OCI-LY7 (cell line): ENCODE results near the gene MRPL53. TPM values are rescaled to one million over a fixed set of nuclear protein-coding genes. Genes with fewer than 3 reads are reported as not detected.

Source experiments
- BruUV-seq: library from RNA; stranded (reverse); fragments of 400-500 nt; replicated peaks from 2 replicates; lab custom pipeline; 2021; lab: Mats Ljungman, UMichigan
- CTCF ChIA-PET: fragments of 300-600 bp; sonication (Branson Sonifier 250); formaldehyde crosslinking; loops from one replicate; lab custom pipeline; 2022; ENCODE audit warnings: antibody characterized with exemption; ENCODE audit not compliant: unreplicated experiment; lab: Charles Lee
- POLR2A ChIA-PET: fragments of 300-600 bp; sonication (Branson Sonifier 250); formaldehyde crosslinking; loops from one replicate; lab custom pipeline; 2022; ENCODE audit warnings: antibody characterized with exemption; lab: Charles Lee
- DNase-seq: peaks from one replicate; pipeline ENCODE4 v3.0.0-alpha.2; 2015; ENCODE audit warnings: low spot score
- H2AFZ ChIP-seq: fragments of 200-600 bp; sonication (generic), shearing (Covaris generic); 2 replicates; pipeline ENCODE4 v1.6.1; 2014; ENCODE audit warnings: mild to moderate bottlenecking, antibody characterized with exemption, low read length, moderate library complexity
- H3K27ac ChIP-seq: fragments of 200-600 bp; sonication (generic); 2 replicates; pipeline ENCODE4 v1.5.1; 2014; ENCODE audit warnings: mixed run types, low read depth, mild to moderate bottlenecking, moderate library complexity, low read length, inconsistent platforms; ENCODE audit not compliant: poor library complexity, severe bottlenecking
- H3K36me3 ChIP-seq: fragments of 200-600 bp; sonication (generic); 2 replicates; pipeline ENCODE4 v1.6.1; 2014; ENCODE audit warnings: mild to moderate bottlenecking, antibody characterized with exemption, low read length, moderate library complexity, mixed read lengths; ENCODE audit not compliant: insufficient read depth
- H3K4me1 ChIP-seq: fragments of 200-600 bp; sonication (generic); 2 replicates; pipeline ENCODE4 v1.5.1; 2014; ENCODE audit warnings: mild to moderate bottlenecking, low read length; ENCODE audit not compliant: insufficient read depth, poor library complexity, severe bottlenecking
- H3K4me2 ChIP-seq: fragments of 200-600 bp; sonication (generic); 2 replicates; pipeline ENCODE4 v1.6.1; 2014; ENCODE audit warnings: mild to moderate bottlenecking, low read length
- H3K4me3 ChIP-seq: fragments of 200-600 bp; sonication (generic); 2 replicates; pipeline ENCODE4 v1.5.1; 2014; ENCODE audit warnings: mild to moderate bottlenecking, low read depth, low read length; ENCODE audit not compliant: poor library complexity, severe bottlenecking
- H3K79me2 ChIP-seq: fragments of 200-600 bp; sonication (generic); 2 replicates; pipeline ENCODE4 v1.6.1; 2016; ENCODE audit warnings: low read depth, mild to moderate bottlenecking, low read length, moderate library complexity, mixed read lengths; ENCODE audit not compliant: insufficient read depth
- H3K9me2 ChIP-seq: fragments of 200-600 bp; sonication (generic); 2 replicates; pipeline ENCODE4 v1.6.1; 2016; ENCODE audit warnings: mild to moderate bottlenecking, low read length, mixed read lengths; ENCODE audit not compliant: insufficient read depth
- H3K9me3 ChIP-seq: fragments of 200-600 bp; sonication (generic); 2 replicates; pipeline ENCODE4 v1.6.1; 2014; ENCODE audit warnings: mild to moderate bottlenecking, mixed run types, low read length, mixed read lengths
- H4K20me1 ChIP-seq: fragments of 200-600 bp; sonication (generic); 2 replicates; pipeline ENCODE4 v1.6.1; 2014; ENCODE audit warnings: mild to moderate bottlenecking, antibody characterized with exemption, low read length, moderate library complexity, mixed read lengths; ENCODE audit not compliant: insufficient read depth
- CTCF ChIP-seq: fragments of 200-600 bp; sonication (generic); conservative IDR thresholded peaks from 2 replicates; pipeline ENCODE4 v1.5.1; 2014; ENCODE audit warnings: mild to moderate bottlenecking, antibody characterized with exemption, low read length, moderate library complexity, mixed read lengths
- EZH2phosphoT487 ChIP-seq: fragments of 200-600 bp; sonication (generic); IDR thresholded peaks from 2 replicates; pipeline ENCODE4 v1.6.1; 2018; ENCODE audit warnings: low read depth, borderline replicate concordance, mild to moderate bottlenecking, mixed run types, antibody characterized with exemption, low read length, moderate library complexity, mixed read lengths
- intact Hi-C: fragments of 100-400 bp; cut with micrococcal nuclease; formaldehyde crosslinking; loops from one replicate; pipeline ENCODE4 v1.10.0; 2022; ENCODE audit not compliant: unreplicated experiment
- total RNA-seq, 2 experiments: library from RNA; depleted of rRNA in 1 of 2; stranded (reverse); fragments of >200 nt in 1 of 2; shearing (Covaris generic) in 1 of 2; gene quantifications; 2 replicates each; pipeline ENCODE4 v1.2.3, GENCODE V29; 2014 to 2022

The MRPL53 gene
- total RNA-seq, 2 experiments from 2014 or later, result 85.7 to 102 TPM

DNA sequence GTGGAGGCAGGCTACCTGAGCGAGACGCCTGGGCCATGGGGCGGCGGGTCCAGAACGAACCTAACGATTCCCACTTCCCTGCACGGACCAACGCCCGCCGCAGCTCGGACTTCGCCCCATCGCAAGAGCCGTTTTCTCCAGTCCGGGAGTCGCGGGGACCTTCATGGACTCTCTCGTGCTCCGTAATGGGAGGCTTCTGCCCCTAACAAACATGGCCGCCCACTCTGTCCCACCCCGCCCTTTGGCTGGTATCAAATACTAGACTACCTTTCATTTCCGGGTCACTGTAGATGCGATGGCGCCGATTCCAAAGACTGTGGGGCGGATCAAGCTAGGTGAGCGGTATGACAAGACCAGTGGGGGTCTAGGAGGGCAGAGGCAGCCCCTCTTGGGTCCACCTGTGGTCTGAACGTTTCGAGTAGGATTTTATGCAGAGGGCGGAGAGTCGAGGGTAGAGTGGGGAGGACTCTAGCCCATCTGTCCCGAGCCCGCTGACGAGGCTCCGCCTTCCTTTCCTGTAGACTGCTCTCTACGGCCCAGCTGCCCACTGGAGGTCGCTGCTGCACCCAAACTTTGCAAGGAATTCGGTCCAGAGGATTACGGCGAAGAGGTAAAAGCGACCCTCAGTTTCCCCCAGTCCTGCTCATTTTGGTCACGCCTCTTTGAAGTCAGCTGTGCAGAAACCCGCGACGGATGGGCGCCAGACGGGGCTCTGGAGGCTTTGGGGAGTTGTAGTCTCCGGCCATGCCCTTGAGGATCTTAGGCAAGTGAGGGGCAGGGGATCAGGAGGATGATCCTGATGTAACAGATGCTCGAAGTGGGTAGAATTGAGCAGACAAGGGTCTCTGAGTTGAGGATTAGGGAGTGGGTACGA lies 10.6 kb upstream of the MRPL53 start, which contains the start of the genes CCDC142 and TTC31:
Gene CCDC142 (minus strand): TSS at position 198 of the 874 bp plus-strand sequence. CDS start 161 bp downstream, at position 37.
Gene TTC31 (plus strand): TSS at position 281 of the 874 bp plus-strand sequence. CDS start 15 bp downstream, at position 296.
- H3K79me2 ChIP-seq, result peaks cover 28% of the 10 kb centered on the region
- no peak for TF ChIP-seq EZH2phosphoT487
- TF ChIP-seq CTCF, result peak; percentile 95
- peak; percentile 95 for DNase-seq
- H3K4me2 ChIP-seq, result peak within 1 kb of the TSS; percentile 90
- peak within 1 kb of the TSS; percentile 63 for H2AFZ ChIP-seq
- H3K9me2 ChIP-seq, result no peaks in the 10 kb centered on the region
- CTCF ChIA-PET, result interaction anchor here (0.5 to 4.1 kb wide), 3 partner anchors 29 to 75 kb away, joined by 3 to 18 read pairs (median 3); partner anchors contain the start of genes AUP1 and HTRA2
- POLR2A ChIA-PET, result interaction anchor here (0.7 to 5.1 kb wide), 10 partner anchors 11 to 104 kb away, joined by 3 to 25 read pairs (median 4); partner anchors contain the start of genes AUP1, HTRA2, MRPL53 and WBP1
- peaks cover 18% of the 10 kb centered on the region for H3K4me1 ChIP-seq
- intact Hi-C loops, result loop anchor here (1.0 kb wide), 5 partner anchors 24 to 233 kb away; partner anchors contain the start of genes AUP1, HTRA2 and PCGF1
- H3K27ac ChIP-seq, result peak within 1 kb of the TSS; percentile 80
- H3K36me3 ChIP-seq, result peaks cover 38% of the 10 kb centered on the region
- peak within 1 kb of the TSS; percentile 78 for H3K4me3 ChIP-seq
- H3K9me3 ChIP-seq, result no peaks in the 10 kb centered on the region
- BruUV-seq, result TSS peak; percentile 93
- no peaks in the 10 kb centered on the region for H4K20me1 ChIP-seq

DNA sequence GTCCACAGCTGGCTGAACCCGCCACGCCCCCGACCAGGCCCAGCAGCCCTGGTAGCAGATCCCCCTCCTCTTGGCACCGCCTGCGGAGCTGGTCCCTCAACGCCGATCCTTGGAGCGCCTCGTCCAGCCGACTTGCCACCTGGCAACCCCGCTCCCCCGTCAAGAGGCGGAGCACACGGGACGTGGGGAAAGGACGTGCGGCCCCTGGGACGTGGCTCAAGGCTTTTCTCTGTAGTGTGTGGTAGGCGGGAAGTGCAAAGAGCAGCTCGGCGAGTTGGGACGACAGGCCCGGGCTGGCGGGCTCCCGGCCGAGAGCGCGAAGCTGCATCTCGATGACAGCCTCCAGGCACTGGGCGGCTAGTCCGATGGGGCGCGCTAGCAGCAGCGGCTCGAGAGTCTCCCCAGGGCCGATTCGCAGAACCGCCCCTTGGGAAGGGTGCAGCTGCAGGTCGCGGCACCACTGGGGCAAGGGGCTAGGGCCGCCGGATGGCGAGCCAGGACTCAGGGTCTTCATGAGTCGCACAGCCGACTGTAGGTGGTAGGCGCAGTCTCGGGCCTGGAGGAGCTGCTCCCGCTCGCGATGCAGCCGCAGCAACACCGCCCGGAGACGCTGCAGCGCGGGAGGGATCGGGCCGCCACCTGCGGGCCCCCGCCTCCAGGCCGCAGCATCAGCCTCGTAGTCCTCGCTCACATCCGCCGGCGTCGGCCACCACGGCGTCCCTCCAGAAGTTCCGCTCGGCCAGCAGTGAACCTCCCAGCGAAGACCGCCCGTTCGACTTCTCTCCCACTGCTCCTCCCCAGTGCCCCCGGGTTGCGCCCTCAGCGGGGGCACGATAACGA lies 9.7 kb upstream of the MRPL53 start:
- Histone ChIP-seq H3K27ac (peak overlapping the region; percentile 80), H3K9me2 (no peaks in the 10 kb centered on the region), H3K4me1 (peaks cover 18% of the 10 kb centered on the region), H3K4me3 (peak overlapping the region; percentile 78), H4K20me1 (no peaks in the 10 kb centered on the region), H3K79me2 (peaks cover 28% of the 10 kb centered on the region), H3K4me2 (peak overlapping the region; percentile 90), H2AFZ (peak overlapping the region; percentile 63), H3K9me3 (no peaks in the 10 kb centered on the region), H3K36me3 (peaks cover 44% of the 10 kb centered on the region)
- POLR2A ChIA-PET, result interaction anchor here (0.8 to 5.1 kb wide), 9 partner anchors 10 to 103 kb away, joined by 3 to 25 read pairs (median 6); partner anchors contain the start of genes AUP1, HTRA2, INO80B and MRPL53
- BruUV-seq, result TSS peak; percentile 66
- intact Hi-C loops, result no loop called here
- no peak for TF ChIP-seq CTCF
- DNase-seq, result peak; percentile 76
- CTCF ChIA-PET, result interaction anchor here (4.1 kb wide), 1 partner anchor 49 kb away, joined by 18 read pairs; the partner anchor contains the start of genes AUP1 and HTRA2
